B cell (primary cell): ENCODE data around the gene UBE2J2.

ENCODE experiments used
- EZH2 ChIP-seq: IDR thresholded peaks from 2 replicates; pipeline ENCODE4 v1.6.1; 2012; ENCODE audit warnings: borderline replicate concordance, low read depth, mild to moderate bottlenecking, moderate library complexity, low read length; ENCODE audit not compliant: insufficient read depth, poor library complexity, severe bottlenecking
- TF ChIP-seq, protein P1 (sequence below): fragments of 200-600 bp; IDR thresholded peaks from one replicate; pipeline ENCODE4 v1.8.0; 2022; ENCODE audit warnings: antibody characterized with exemption, mild to moderate bottlenecking

GRCh38 chr1:1292851-1293250 is 19.2 kb upstream of the UBE2J2 start:
- TF ChIP-seq, protein P1, sequence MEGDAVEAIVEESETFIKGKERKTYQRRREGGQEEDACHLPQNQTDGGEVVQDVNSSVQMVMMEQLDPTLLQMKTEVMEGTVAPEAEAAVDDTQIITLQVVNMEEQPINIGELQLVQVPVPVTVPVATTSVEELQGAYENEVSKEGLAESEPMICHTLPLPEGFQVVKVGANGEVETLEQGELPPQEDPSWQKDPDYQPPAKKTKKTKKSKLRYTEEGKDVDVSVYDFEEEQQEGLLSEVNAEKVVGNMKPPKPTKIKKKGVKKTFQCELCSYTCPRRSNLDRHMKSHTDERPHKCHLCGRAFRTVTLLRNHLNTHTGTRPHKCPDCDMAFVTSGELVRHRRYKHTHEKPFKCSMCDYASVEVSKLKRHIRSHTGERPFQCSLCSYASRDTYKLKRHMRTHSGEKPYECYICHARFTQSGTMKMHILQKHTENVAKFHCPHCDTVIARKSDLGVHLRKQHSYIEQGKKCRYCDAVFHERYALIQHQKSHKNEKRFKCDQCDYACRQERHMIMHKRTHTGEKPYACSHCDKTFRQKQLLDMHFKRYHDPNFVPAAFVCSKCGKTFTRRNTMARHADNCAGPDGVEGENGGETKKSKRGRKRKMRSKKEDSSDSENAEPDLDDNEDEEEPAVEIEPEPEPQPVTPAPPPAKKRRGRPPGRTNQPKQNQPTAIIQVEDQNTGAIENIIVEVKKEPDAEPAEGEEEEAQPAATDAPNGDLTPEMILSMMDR = no peak
- no peak for TF ChIP-seq EZH2
